SK-N-SH treated with all-trans-retinoic acid at 6 μM for 48 hours (cell line): ENCODE measurements around the gene IFTAP.

Experiments
- ESRRG ChIP-seq: fragments of 250-450 bp; sonication (Bioruptor Pico); IDR thresholded peaks from 2 replicates; pipeline ENCODE4 v1.6.1; 2021; ENCODE audit warnings: mild to moderate bottlenecking
- TOX ChIP-seq: fragments of 250-450 bp; sonication (Bioruptor Pico); IDR thresholded peaks from 2 replicates; pipeline ENCODE4 v1.8.0; 2021; ENCODE audit warnings: mild to moderate bottlenecking, moderate library complexity, borderline replicate concordance
- ZFP30 ChIP-seq: fragments of 450-650 bp; formaldehyde crosslinking; IDR thresholded peaks from 2 replicates; pipeline ENCODE4 v1.5.0; 2022; ENCODE audit warnings: mild to moderate bottlenecking, moderate library complexity
- ZNF70 ChIP-seq: fragments of 450-650 bp; formaldehyde crosslinking; IDR thresholded peaks from 2 replicates; pipeline ENCODE4 v1.5.0; 2020; ENCODE audit warnings: mild to moderate bottlenecking, moderate library complexity
- ZNF8 ChIP-seq: fragments of 450-650 bp; formaldehyde crosslinking; IDR thresholded peaks from 2 replicates; pipeline ENCODE4 v1.5.0; 2020; ENCODE audit warnings: mild to moderate bottlenecking, moderate library complexity

GRCh38 chr11:36622431-36623136, 28.3 kb downstream of the IFTAP start:
- TF ChIP-seq ZNF8 (CRISPR knock-in tag) (no peak), ESRRG (CRISPR knock-in tag) (no peak), ZNF70 (CRISPR knock-in tag) (no peak), ZFP30 (CRISPR knock-in tag) (no peak), TOX (CRISPR knock-in tag) (no peak)
